ENCODE results near the gene OLIG1. TPM values are rescaled to one million over a fixed set of nuclear protein-coding genes. Genes with fewer than 3 reads are reported as not detected.

OLIG1 gene
- total RNA-seq, 2 donors from 2014 or later: 10.8 TPM; not detected in 1

DNA sequence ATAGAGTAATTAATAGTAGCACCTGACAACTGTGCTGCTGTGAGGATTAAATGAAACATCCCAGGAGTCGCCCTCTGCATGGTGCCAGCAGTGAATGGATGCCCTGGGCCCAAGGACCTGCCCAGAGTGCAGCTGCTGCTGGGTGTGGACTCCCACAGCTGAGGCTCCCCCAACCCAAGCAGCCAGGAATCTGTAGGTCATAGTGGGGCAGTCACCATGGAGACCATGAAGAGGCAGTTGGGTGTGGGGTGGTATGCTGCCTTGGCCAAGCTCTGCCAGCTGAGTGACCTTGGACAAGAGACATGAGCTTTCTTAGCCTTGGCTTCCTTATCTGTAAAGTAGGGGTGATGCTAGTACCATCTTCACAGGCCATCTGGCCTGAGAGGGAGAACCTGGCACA is 34.8 kb upstream of the OLIG1 start:
- TF ChIP-seq POLR2AphosphoS5 (IDR thresholded peaks at IDR 0.05) (no peak), POLR2A (IDR thresholded peaks at IDR 0.05) (no peak)
- TF ChIP-seq, protein P1, sequence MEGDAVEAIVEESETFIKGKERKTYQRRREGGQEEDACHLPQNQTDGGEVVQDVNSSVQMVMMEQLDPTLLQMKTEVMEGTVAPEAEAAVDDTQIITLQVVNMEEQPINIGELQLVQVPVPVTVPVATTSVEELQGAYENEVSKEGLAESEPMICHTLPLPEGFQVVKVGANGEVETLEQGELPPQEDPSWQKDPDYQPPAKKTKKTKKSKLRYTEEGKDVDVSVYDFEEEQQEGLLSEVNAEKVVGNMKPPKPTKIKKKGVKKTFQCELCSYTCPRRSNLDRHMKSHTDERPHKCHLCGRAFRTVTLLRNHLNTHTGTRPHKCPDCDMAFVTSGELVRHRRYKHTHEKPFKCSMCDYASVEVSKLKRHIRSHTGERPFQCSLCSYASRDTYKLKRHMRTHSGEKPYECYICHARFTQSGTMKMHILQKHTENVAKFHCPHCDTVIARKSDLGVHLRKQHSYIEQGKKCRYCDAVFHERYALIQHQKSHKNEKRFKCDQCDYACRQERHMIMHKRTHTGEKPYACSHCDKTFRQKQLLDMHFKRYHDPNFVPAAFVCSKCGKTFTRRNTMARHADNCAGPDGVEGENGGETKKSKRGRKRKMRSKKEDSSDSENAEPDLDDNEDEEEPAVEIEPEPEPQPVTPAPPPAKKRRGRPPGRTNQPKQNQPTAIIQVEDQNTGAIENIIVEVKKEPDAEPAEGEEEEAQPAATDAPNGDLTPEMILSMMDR (IDR thresholded peaks at IDR 0.05): no peak
- no peak for DNase-seq (ENCODE audit: low spot score)
- no peak overlapping the region for H3K27ac ChIP-seq
- intact Hi-C loops (cut with DNase I): no loop called here
- H3K4me1 ChIP-seq (replicated peaks): no peaks in the 10 kb centered on the region
- 93% methylated on average over 1 of the region's 1 CpG for WGBS
- no peaks in the 10 kb centered on the region for H3K9me3 ChIP-seq
- no peaks in the 10 kb centered on the region for H3K36me3 ChIP-seq
- H3K4me3 ChIP-seq: no peak overlapping the region
- H3K27me3 ChIP-seq (replicated peaks; ENCODE audit: insufficient read depth): peaks cover 42% of the 10 kb centered on the region

GRCh38 chr21:33036430-33037162 is 33.3 kb upstream of the OLIG1 start:
- TF ChIP-seq, protein P1 (IDR thresholded peaks at IDR 0.05): no peak
- TF ChIP-seq POLR2AphosphoS5 (IDR thresholded peaks at IDR 0.05) (no peak), POLR2A (IDR thresholded peaks at IDR 0.05) (no peak)
- Histone ChIP-seq H3K27me3 (replicated peaks; ENCODE audit: insufficient read depth) (peaks cover 30% of the 10 kb centered on the region), H3K4me3 (no peak overlapping the region), H3K4me1 (replicated peaks) (no peaks in the 10 kb centered on the region), H3K36me3 (no peaks in the 10 kb centered on the region), H3K27ac (no peak overlapping the region), H3K9me3 (no peaks in the 10 kb centered on the region)
- 36% methylated on average over 11 of the region's 11 CpGs for WGBS
- DNase-seq (ENCODE audit: low spot score): no peak
- intact Hi-C loops (cut with DNase I): no loop called here

DNA sequence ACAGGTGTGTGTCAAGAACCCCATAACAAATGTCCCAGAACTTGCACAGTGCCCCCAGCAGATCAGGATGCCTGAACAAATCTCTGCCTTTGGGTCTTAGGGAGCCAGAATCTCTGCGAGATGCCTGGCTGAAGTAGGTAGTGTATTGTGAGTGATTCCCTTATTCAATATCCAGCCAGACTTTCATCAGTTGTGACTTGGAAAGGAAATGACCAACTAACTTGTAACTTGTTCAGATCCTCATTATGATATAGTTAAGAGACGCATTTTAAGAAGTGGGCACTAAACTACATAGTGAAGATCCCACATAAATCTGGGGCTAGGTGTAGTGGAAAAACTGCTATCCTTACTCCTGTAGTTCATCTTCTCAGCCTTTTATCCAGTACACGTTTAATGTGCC is 32.4 kb upstream of the OLIG1 start:
- TF ChIP-seq POLR2AphosphoS5 (IDR thresholded peaks at IDR 0.05) (no peak), POLR2A (IDR thresholded peaks at IDR 0.05) (no peak)
- TF ChIP-seq, protein P1 (IDR thresholded peaks at IDR 0.05): no peak
- no peak overlapping the region for H3K4me3 ChIP-seq
- no peaks in the 10 kb centered on the region for H3K4me1 ChIP-seq (replicated peaks)
- H3K27me3 ChIP-seq (replicated peaks; ENCODE audit: insufficient read depth): peaks cover 26% of the 10 kb centered on the region
- no peak for DNase-seq (ENCODE audit: low spot score)
- intact Hi-C loops (cut with DNase I): no loop called here
- WGBS: 69% methylated on average over 3 of the region's 3 CpGs
- H3K36me3 ChIP-seq: no peaks in the 10 kb centered on the region
- no peak overlapping the region for H3K27ac ChIP-seq
- no peaks in the 10 kb centered on the region for H3K9me3 ChIP-seq

DNA sequence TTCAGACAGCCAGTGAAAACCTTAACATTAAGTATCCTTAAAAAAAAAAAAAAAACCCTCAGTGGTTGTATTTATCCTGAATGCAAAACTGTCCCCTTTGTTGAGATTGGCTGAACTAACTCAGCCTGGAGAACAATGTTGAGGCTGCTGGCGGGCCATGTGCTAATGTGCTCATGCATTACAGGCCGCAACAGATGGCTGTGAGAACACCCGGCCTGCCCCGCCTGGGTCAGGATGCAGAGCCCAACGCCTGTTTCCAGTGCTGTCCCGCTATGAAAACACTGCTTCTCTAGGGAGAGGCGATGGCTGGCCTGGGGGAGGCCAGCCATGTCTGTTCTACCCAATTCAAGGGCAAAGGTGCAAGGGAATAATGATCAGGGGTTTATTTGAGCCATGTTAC is 30.4 kb upstream of the OLIG1 start:
- 85% methylated on average over 7 of the region's 7 CpGs for WGBS
- no peak for DNase-seq (ENCODE audit: low spot score)
- Histone ChIP-seq H3K27me3 (replicated peaks; ENCODE audit: insufficient read depth) (peaks cover 9% of the 10 kb centered on the region), H3K9me3 (no peaks in the 10 kb centered on the region), H3K4me3 (no peak overlapping the region), H3K27ac (no peak overlapping the region), H3K4me1 (replicated peaks) (no peaks in the 10 kb centered on the region), H3K36me3 (no peaks in the 10 kb centered on the region)
- intact Hi-C loops (cut with DNase I): no loop called here
- TF ChIP-seq POLR2A (IDR thresholded peaks at IDR 0.05) (no peak), POLR2AphosphoS5 (IDR thresholded peaks at IDR 0.05) (no peak)
- TF ChIP-seq, protein P1 (IDR thresholded peaks at IDR 0.05): no peak

DNA sequence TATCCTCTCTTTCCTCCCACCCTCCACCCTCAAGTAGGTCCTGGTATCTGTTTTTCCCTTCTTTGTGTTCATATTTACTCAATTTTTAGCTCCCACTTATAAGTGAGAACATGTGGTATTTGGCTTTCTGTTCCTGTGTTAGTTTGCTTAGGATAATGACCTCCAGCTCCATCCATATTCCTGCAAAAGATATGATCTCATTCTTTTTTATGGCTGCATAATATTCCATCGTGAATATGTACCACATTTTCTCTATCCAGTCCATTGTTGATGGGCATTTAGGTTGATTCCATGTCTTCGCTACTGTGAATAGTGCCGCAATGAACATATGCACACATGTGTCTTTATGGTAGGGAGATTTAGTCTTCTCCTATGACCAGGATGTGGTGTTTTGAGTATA is 29.7 kb upstream of the OLIG1 start:
- Histone ChIP-seq H3K9me3 (no peaks in the 10 kb centered on the region), H3K4me3 (no peak overlapping the region), H3K36me3 (no peaks in the 10 kb centered on the region), H3K27ac (no peak overlapping the region), H3K4me1 (replicated peaks) (no peaks in the 10 kb centered on the region), H3K27me3 (replicated peaks; ENCODE audit: insufficient read depth) (peaks cover 3% of the 10 kb centered on the region)
- 95% methylated on average over 3 of the region's 3 CpGs for WGBS
- no peak for DNase-seq (ENCODE audit: low spot score)
- TF ChIP-seq POLR2A (IDR thresholded peaks at IDR 0.05) (no peak), POLR2AphosphoS5 (IDR thresholded peaks at IDR 0.05) (no peak)
- TF ChIP-seq, protein P1 (IDR thresholded peaks at IDR 0.05): no peak
- intact Hi-C loops (cut with DNase I): no loop called here

All from prostate gland (tissue), 2 donors.